B cell (primary cell): ENCODE measurements around the gene INPP5J.
"Not testable (repeated sequence)": the region's sequence is repeated elsewhere in the genome, so short reads cannot be mapped to it uniquely, and the experiment has no call there.

ENCODE experiments used
- CTCF ChIP-seq: fragments of 200-600 bp; IDR thresholded peaks from one replicate; pipeline ENCODE4 v1.8.0; 2022; ENCODE audit warnings: antibody characterized with exemption, mild to moderate bottlenecking
- EZH2 ChIP-seq: IDR thresholded peaks from 2 replicates; pipeline ENCODE4 v1.6.1; 2012; ENCODE audit warnings: borderline replicate concordance, low read depth, mild to moderate bottlenecking, moderate library complexity, low read length; ENCODE audit not compliant: insufficient read depth, poor library complexity, severe bottlenecking

- TF ChIP-seq EZH2, CTCF: not testable (repeated sequence)
Observed at GRCh38 chr22:31078389-31078788, 44.4 kb upstream of the INPP5J start.
